ENCODE measurements around the gene CMC2. TPM values are rescaled to one million over a fixed set of nuclear protein-coding genes. Genes with fewer than 3 reads are reported as not detected.
A peak's percentile ranks its signal among the peaks of the same experiment; 100 is the strongest.

Gene CMC2
- total RNA-seq, 1 experiment from 2014 or later, result 82.0 TPM

DNA sequence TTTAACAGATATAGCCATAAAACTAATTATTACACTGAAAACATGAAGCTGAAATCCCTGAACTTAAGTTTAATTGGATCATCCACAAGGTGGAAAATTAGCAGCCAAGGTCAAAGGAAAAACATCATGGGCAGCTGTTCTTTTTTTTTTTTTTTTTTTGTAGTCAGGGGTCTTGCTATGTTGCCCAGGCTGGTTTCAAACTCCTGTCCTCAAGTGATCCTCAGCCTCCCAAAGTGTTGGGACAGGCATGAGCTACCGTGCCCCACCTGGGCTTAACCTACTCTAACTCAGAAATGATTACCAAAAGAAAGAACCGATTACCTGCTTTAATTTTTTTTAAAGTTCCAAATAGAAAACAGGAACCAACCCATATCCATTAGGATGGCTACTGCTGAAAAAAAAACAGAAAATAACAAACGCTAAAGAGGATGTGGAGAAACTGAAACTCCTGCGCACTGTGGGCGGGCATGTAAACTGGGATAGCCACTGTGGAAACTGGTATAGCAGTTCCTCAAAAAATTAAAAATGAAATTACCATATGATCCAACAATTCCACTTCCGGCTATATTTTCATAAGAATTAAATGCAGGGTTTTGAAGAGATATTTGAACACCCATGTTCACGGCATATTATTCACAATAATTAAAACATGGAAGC lies 8.6 kb downstream of the CMC2 start:
- intact Hi-C loops (cut with micrococcal nuclease; ENCODE audit: unreplicated experiment) (no loop called here), in situ Hi-C loops (cut with HindIII; ENCODE audit: low pct_unique_long_range_greater_than_20kb, low sequenced_read_pairs) (no loop called here)
- H3K4me3 ChIP-seq (ENCODE audit: low read depth in 2 of 2, low read length in 2 of 2), result no peak overlapping the region
- H3K4me1 ChIP-seq (ENCODE audit: control insufficient read depth, insufficient read depth, low read length), result peaks cover 10% of the 10 kb centered on the region
- ChIA-PET POLR2A (interaction anchor here (0.6 to 0.7 kb wide), 2 partner anchors 78 to 144 kb away, joined by 3 read pairs; no protein-coding TSS in a partner anchor), CTCF (no interaction called here)
- TF ChIP-seq SIN3A (IDR thresholded peaks at IDR 0.05; ENCODE audit: borderline replicate concordance, insufficient read depth, low read depth, low read length), result no peak
- DNase-seq (ENCODE audit: low read depth, low spot score) (no peak), ATAC-seq (no peak)
- no peaks in the 10 kb centered on the region for H3K9me3 ChIP-seq (ENCODE audit: control insufficient read depth, insufficient read depth, low read depth, low read length)
- no TSS peak for BruUV-seq (replicated peaks)
- no peak overlapping the region for H3K27ac ChIP-seq (ENCODE audit: low read length)
- no peaks in the 10 kb centered on the region for H3K36me3 ChIP-seq (ENCODE audit: control insufficient read depth, insufficient read depth, low read length)
- H3K27me3 ChIP-seq (ENCODE audit: control insufficient read depth, insufficient read depth, low read length), result no peaks in the 10 kb centered on the region

GRCh38 chr16:80997139-80997798 lies 9.4 kb downstream of the CMC2 start:
- no TSS peak for BruUV-seq (replicated peaks)
- Histone ChIP-seq H3K36me3 (ENCODE audit: control insufficient read depth, insufficient read depth, low read length) (no peaks in the 10 kb centered on the region), H3K4me3 (ENCODE audit: low read depth in 2 of 2, low read length in 2 of 2) (no peak overlapping the region), H3K9me3 (ENCODE audit: control insufficient read depth, insufficient read depth, low read depth, low read length) (no peaks in the 10 kb centered on the region), H3K27me3 (ENCODE audit: control insufficient read depth, insufficient read depth, low read length) (no peaks in the 10 kb centered on the region), H3K27ac (ENCODE audit: low read length) (peak overlapping the region; percentile 35; the same call in 1 of the 2 replicates), H3K4me1 (ENCODE audit: control insufficient read depth, insufficient read depth, low read length) (peaks cover 10% of the 10 kb centered on the region)
- ChIA-PET POLR2A (interaction anchor here (0.5 to 0.6 kb wide), 2 partner anchors 18 to 144 kb away, joined by 3 to 4 read pairs; no protein-coding TSS in a partner anchor), CTCF (no interaction called here)
- TF ChIP-seq TCF7L2 (IDR thresholded peaks at IDR 0.05; ENCODE audit: low read depth, low read length) (no peak), SIN3A (IDR thresholded peaks at IDR 0.05; ENCODE audit: borderline replicate concordance, insufficient read depth, low read depth, low read length) (no peak), POLR2AphosphoS5 (IDR thresholded peaks at IDR 0.05; ENCODE audit: low read depth, low read length) (no peak)
- TF ChIP-seq, protein P1, sequence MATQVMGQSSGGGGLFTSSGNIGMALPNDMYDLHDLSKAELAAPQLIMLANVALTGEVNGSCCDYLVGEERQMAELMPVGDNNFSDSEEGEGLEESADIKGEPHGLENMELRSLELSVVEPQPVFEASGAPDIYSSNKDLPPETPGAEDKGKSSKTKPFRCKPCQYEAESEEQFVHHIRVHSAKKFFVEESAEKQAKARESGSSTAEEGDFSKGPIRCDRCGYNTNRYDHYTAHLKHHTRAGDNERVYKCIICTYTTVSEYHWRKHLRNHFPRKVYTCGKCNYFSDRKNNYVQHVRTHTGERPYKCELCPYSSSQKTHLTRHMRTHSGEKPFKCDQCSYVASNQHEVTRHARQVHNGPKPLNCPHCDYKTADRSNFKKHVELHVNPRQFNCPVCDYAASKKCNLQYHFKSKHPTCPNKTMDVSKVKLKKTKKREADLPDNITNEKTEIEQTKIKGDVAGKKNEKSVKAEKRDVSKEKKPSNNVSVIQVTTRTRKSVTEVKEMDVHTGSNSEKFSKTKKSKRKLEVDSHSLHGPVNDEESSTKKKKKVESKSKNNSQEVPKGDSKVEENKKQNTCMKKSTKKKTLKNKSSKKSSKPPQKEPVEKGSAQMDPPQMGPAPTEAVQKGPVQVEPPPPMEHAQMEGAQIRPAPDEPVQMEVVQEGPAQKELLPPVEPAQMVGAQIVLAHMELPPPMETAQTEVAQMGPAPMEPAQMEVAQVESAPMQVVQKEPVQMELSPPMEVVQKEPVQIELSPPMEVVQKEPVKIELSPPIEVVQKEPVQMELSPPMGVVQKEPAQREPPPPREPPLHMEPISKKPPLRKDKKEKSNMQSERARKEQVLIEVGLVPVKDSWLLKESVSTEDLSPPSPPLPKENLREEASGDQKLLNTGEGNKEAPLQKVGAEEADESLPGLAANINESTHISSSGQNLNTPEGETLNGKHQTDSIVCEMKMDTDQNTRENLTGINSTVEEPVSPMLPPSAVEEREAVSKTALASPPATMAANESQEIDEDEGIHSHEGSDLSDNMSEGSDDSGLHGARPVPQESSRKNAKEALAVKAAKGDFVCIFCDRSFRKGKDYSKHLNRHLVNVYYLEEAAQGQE (IDR thresholded peaks at IDR 0.05; ENCODE audit: insufficient read depth in 1 of 2, low read depth in 2 of 2, low read length in 1 of 2), result no peak
- TF ChIP-seq, protein P2, sequence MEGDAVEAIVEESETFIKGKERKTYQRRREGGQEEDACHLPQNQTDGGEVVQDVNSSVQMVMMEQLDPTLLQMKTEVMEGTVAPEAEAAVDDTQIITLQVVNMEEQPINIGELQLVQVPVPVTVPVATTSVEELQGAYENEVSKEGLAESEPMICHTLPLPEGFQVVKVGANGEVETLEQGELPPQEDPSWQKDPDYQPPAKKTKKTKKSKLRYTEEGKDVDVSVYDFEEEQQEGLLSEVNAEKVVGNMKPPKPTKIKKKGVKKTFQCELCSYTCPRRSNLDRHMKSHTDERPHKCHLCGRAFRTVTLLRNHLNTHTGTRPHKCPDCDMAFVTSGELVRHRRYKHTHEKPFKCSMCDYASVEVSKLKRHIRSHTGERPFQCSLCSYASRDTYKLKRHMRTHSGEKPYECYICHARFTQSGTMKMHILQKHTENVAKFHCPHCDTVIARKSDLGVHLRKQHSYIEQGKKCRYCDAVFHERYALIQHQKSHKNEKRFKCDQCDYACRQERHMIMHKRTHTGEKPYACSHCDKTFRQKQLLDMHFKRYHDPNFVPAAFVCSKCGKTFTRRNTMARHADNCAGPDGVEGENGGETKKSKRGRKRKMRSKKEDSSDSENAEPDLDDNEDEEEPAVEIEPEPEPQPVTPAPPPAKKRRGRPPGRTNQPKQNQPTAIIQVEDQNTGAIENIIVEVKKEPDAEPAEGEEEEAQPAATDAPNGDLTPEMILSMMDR (IDR thresholded peaks at IDR 0.05), result no peak
- ATAC-seq (no peak), DNase-seq (ENCODE audit: low read depth, low spot score) (no peak)
- in situ Hi-C loops (cut with HindIII; ENCODE audit: low pct_unique_long_range_greater_than_20kb, low sequenced_read_pairs) (no loop called here), intact Hi-C loops (cut with micrococcal nuclease; ENCODE audit: unreplicated experiment) (no loop called here)

- TF ChIP-seq, protein P1 (IDR thresholded peaks at IDR 0.05; ENCODE audit: insufficient read depth in 1 of 2, low read depth in 2 of 2, low read length in 1 of 2), result no peak
- TF ChIP-seq, protein P2 (IDR thresholded peaks at IDR 0.05), result no peak
- TF ChIP-seq POLR2AphosphoS5 (IDR thresholded peaks at IDR 0.05; ENCODE audit: low read depth, low read length) (no peak), TCF7L2 (IDR thresholded peaks at IDR 0.05; ENCODE audit: low read depth, low read length) (no peak), SIN3A (IDR thresholded peaks at IDR 0.05; ENCODE audit: borderline replicate concordance, insufficient read depth, low read depth, low read length) (no peak)
- CTCF ChIA-PET, result no interaction called here
- POLR2A ChIA-PET, result interaction anchor here (0.5 kb wide), 1 partner anchor 18 kb away, joined by 4 read pairs; no protein-coding TSS in a partner anchor
- H3K4me3 ChIP-seq (ENCODE audit: low read depth in 2 of 2, low read length in 2 of 2), result no peak overlapping the region
- no peak overlapping the region for H3K27ac ChIP-seq (ENCODE audit: low read length)
- intact Hi-C loops (cut with micrococcal nuclease; ENCODE audit: unreplicated experiment), result no loop called here
- BruUV-seq (replicated peaks), result TSS peak; percentile 37
- in situ Hi-C loops (cut with HindIII; ENCODE audit: low pct_unique_long_range_greater_than_20kb, low sequenced_read_pairs), result no loop called here
- no peak for ATAC-seq
- no peak for DNase-seq (ENCODE audit: low read depth, low spot score)
- no peaks in the 10 kb centered on the region for H3K36me3 ChIP-seq (ENCODE audit: control insufficient read depth, insufficient read depth, low read length)
- no peaks in the 10 kb centered on the region for H3K27me3 ChIP-seq (ENCODE audit: control insufficient read depth, insufficient read depth, low read length)
- H3K9me3 ChIP-seq (ENCODE audit: control insufficient read depth, insufficient read depth, low read depth, low read length), result no peaks in the 10 kb centered on the region
- peaks cover 10% of the 10 kb centered on the region for H3K4me1 ChIP-seq (ENCODE audit: control insufficient read depth, insufficient read depth, low read length)
Observed at GRCh38 chr16:80996688-80997138, 10.0 kb downstream of the CMC2 start.

All from Panc1 (cell line).